K562 treated with DMSO at 1 percent for 24 hours (cell line): Measurements from ENCODE around the gene TRIM51G. TPM values are rescaled to one million over a fixed set of nuclear protein-coding genes. Genes with fewer than 3 reads are reported as not detected.

Experiments
- total RNA-seq: library from RNA; unstranded; fragments of 300-600 nt; gene quantifications from 2 replicates; pipeline ENCODE4 v1.2.3, GENCODE V29; 2022; ENCODE audit warnings: low read depth; ENCODE audit not compliant: insufficient read depth

The TRIM51G gene
- total RNA-seq: not detected in 2 replicates

DNA sequence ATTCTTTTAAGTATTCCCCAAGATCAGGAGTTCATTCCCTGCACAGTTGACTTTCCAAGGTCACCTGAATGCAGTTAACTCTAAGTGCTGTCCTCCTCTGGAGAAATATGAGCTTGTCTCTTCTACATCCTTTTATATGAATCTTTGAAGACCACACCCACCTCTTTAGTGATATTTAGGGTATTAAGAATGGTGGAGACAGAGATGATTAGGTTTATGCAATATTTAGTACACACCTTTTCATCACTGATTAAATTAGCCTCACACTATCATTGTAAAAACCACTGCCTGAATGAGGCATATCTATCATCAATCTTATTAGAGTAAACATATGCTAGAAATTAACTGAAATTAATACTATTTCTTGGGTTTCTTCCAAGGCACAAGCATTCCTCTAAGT, at the start of gene TRIM51G:
TRIM51G (minus strand) TSS at position 101 of the 400 bp plus-strand sequence. CDS start 2,190 bp downstream, outside the sequence.

DNA sequence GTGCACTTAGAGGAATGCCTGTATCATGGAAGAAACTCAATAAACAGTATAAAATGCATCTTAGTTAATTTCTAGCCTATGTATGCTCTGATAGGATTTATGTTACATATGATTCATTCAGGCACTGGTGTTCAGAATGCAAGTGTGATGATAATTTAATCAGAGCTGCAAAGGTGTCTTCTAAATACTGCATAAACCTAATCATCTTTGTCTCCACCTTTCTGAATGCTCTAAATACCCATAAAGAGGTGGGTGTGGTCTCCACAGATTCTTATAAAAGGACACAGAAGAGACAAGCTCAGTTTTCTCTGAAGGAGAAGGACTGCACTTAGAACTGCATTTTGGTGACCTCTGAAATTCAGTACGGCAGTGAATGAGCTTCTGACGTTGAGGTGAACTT, 44.8 kb upstream of the TRIM51G start, which contains the start of gene TRIM49B:
TRIM49B (plus strand) TSS at position 301 of the 400 bp plus-strand sequence. CDS start 2,777 bp downstream, outside the sequence.

Other genes with a start within 250 kb of the TRIM51G start
- gene TRIM49B, start 44.9 kb upstream of the TRIM51G start, total RNA-seq: not detected in 2 replicates
- not detected in 2 replicates for gene TRIM64C, start 75.2 kb upstream of the TRIM51G start, total RNA-seq
- not detected in 2 replicates for gene FOLH1, start 224.7 kb upstream of the TRIM51G start, total RNA-seq